Thoracic aorta (tissue), 2 donors: ENCODE results near the gene EFL1. TPM values are rescaled to one million over a fixed set of nuclear protein-coding genes. Genes with fewer than 3 reads are reported as not detected.
"Not testable (repeated sequence)": the region's sequence is repeated elsewhere in the genome, so short reads cannot be mapped to it uniquely, and the experiment has no call there.

Source experiments
- ATAC-seq: fragments of 150-250 bp; one replicate; pipeline ENCODE4 v1.8.0; 2017; ENCODE audit warnings: low read depth; ENCODE audit not compliant: insufficient number of reproducible peaks, low FRiP score
- DNase-seq: peaks from one replicate; pipeline ENCODE4 v3.0.0-alpha.2; 2020; ENCODE audit warnings: low spot score
- H3K27ac ChIP-seq, 2 donors: fragments of 200-600 bp; sonication (generic); 1 replicate in 1 of 2; 2 replicates in 1 of 2; pipeline ENCODE4 v1.5.1; 2016; ENCODE audit warnings: mild to moderate bottlenecking in 2 of 2, moderate library complexity in 2 of 2
- H3K27me3 ChIP-seq: fragments of 200-600 bp; sonication (generic); replicated peaks from 2 replicates; pipeline ENCODE4 v1.6.0; 2016; ENCODE audit warnings: mild to moderate bottlenecking; ENCODE audit not compliant: insufficient read depth
- H3K36me3 ChIP-seq: fragments of 200-600 bp; sonication (generic); one replicate; pipeline ENCODE4 v1.5.1; 2016
- H3K4me1 ChIP-seq, 2 donors: fragments of 200-600 bp; sonication (generic); 1 replicate in 1 of 2; 2 replicates in 1 of 2; pipeline versions ENCODE4 v1.5.1 to v1.6.0; 2016; ENCODE audit warnings: low read depth in 2 of 2, mild to moderate bottlenecking in 1 of 2; ENCODE audit not compliant: control insufficient read depth in 1 of 2
- H3K4me3 ChIP-seq: fragments of 200-600 bp; sonication (generic); 2 replicates; pipeline ENCODE4 v1.5.1; 2016; ENCODE audit warnings: mild to moderate bottlenecking
- H3K9me3 ChIP-seq: fragments of 200-600 bp; sonication (generic); 2 replicates; pipeline ENCODE4 v1.5.1; 2016
- total RNA-seq, 2 donors: library from RNA; depleted of rRNA; stranded (reverse); fragments of >200 nt; gene quantifications; one replicate each; pipeline versions ENCODE4 v1.1.0 to v1.2.3, GENCODE V29; 2016
- TF ChIP-seq, protein P1 (sequence below): fragments of 200-600 bp; sonication (generic); IDR thresholded peaks from one replicate; pipeline ENCODE4 v1.5.1; 2019; ENCODE audit warnings: antibody characterized with exemption

EFL1 gene
- total RNA-seq, 2 donors from 2014 or later = 9.2 to 20.2 TPM

DNA sequence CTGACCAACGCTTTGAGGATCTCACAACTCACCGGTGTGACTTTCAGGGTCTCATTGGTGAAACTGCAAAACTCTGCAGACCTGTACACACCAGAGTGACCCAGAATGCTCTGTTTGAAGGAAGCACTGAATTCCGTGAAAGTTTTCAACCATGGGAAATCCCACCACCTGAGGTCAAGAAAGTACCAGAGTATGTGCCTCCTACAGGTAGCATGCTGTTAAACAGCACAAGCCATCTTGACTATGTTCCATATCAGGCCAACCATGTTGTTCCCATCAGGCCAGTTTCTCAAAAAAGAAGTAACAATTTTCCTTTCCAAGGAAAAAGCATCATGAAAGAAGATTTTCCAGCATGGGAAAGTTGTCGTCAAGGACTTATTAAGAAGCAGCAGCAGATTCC is 19.9 kb upstream of the EFL1 start:
- H3K9me3 ChIP-seq, H3K4me1 ChIP-seq, H3K27me3 ChIP-seq, H3K27ac ChIP-seq, ATAC-seq, H3K4me3 ChIP-seq, H3K36me3 ChIP-seq, DNase-seq: not testable (repeated sequence)

DNA sequence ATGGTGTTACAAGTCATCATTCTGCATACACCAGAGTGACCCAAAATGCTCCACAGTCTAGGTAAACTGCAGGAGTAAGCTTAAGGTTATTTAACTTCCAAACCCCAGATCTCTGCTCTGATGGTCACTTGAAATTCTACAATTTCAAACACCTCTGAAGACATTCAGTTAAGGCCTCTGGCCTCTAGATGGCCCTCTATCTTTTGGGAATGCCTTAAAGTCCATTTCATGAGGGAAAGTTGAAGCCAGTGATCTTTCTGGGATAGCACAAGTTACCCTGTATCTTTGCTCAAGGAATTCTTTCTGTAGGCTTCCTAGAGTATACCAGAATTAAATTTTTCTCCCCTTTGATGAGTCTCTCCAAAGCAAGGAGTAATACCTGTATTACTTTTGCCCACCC is 18.7 kb upstream of the EFL1 start:
- not testable (repeated sequence) for H3K27me3 ChIP-seq, DNase-seq, H3K4me1 ChIP-seq, H3K36me3 ChIP-seq, ATAC-seq, H3K9me3 ChIP-seq, H3K27ac ChIP-seq, H3K4me3 ChIP-seq
- TF ChIP-seq, protein P1, sequence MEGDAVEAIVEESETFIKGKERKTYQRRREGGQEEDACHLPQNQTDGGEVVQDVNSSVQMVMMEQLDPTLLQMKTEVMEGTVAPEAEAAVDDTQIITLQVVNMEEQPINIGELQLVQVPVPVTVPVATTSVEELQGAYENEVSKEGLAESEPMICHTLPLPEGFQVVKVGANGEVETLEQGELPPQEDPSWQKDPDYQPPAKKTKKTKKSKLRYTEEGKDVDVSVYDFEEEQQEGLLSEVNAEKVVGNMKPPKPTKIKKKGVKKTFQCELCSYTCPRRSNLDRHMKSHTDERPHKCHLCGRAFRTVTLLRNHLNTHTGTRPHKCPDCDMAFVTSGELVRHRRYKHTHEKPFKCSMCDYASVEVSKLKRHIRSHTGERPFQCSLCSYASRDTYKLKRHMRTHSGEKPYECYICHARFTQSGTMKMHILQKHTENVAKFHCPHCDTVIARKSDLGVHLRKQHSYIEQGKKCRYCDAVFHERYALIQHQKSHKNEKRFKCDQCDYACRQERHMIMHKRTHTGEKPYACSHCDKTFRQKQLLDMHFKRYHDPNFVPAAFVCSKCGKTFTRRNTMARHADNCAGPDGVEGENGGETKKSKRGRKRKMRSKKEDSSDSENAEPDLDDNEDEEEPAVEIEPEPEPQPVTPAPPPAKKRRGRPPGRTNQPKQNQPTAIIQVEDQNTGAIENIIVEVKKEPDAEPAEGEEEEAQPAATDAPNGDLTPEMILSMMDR = peak; percentile 15

DNA sequence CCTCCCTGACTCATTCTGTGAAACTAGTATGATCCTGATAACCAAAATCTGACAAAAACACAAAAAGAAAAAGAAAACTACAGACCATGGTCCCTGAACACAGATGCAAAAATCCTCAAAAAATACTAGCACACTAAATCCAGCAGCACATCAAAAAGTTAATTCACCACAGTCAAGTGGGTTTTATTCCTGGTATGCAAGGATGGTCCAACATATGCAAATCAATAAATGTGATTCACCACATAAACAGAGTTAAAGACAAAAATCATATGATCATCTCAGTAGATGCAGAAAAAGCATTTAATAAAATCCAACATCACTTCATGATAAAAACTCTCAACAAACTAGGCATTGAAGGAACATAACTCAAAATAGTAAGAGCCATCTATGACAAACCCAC is 12.9 kb upstream of the EFL1 start:
- no peak for DNase-seq
- Histone ChIP-seq H3K27ac (no peak overlapping the region), H3K4me3 (no peak overlapping the region), H3K9me3 (no peaks in the 10 kb centered on the region), H3K4me1 (no peaks in the 10 kb centered on the region), H3K27me3 (no peaks in the 10 kb centered on the region), H3K36me3 (no peaks in the 10 kb centered on the region)
- TF ChIP-seq, protein P1 = no peak
- no peak for ATAC-seq

DNA sequence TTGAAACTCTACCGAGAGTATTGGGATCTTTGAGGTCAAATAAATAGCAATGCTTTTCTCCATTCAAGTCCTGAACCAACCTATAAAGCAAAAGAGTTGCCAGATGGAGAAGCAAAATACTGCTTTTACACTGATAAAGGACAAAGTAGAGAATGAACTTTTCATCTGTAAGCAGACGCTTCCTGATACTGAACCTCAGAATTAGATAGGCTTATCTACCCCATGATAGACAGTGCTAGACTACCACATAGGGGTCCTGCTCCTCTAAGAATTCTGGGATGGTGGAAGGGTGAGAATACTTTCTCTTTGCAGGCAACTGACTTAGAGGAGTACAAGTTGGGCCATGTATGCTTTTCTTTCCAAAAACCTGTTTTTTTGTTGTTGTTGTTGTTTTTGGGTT is 9.6 kb upstream of the EFL1 start:
- TF ChIP-seq, protein P1 = no peak
- Histone ChIP-seq H3K9me3 (no peaks in the 10 kb centered on the region), H3K4me1 (no peaks in the 10 kb centered on the region), H3K27ac (no peak overlapping the region), H3K36me3 (no peaks in the 10 kb centered on the region), H3K4me3 (no peak overlapping the region), H3K27me3 (no peaks in the 10 kb centered on the region)
- no peak for DNase-seq
- ATAC-seq = no peak

DNA sequence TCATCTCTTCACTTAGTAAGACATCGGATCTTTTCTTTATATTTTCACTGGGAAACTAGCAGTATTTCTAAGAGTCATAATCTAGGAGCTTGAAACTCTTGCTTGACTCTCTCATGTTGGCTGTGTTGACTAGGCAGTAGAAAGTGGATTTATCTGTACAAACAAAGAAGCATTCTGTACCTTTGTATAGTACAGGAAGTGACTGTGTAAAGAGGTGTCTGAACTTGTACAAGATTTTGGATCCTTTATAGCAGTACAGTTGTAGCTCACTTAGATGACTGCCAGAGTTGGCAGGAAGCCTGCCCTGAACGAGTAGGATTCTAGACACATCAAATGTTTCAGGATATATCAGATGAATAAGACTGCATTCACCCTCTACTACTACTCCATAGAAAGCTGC is 5.9 kb upstream of the EFL1 start:
- H3K36me3 ChIP-seq, DNase-seq, H3K4me3 ChIP-seq, H3K9me3 ChIP-seq, H3K27me3 ChIP-seq, H3K27ac ChIP-seq, ATAC-seq, H3K4me1 ChIP-seq: not testable (repeated sequence)

DNA sequence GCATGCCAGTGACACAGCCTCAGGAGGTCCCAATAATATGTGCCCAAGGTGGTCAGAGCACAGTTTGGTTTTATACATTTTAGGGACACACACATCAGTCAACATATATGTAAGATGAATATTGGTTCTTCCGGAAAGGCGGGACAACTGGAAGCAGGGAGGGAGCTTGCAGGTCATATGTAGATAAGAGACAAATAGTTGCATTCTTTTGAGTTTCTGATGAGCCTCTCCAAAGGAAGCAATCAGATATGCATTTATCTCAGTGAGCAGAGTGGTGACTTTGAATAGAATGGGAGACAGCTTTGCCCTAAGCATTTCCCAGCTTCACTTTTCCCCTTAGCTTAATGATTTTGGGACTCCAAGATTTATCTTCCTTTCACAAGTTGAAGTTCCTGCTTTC is 4.6 kb upstream of the EFL1 start:
- not testable (repeated sequence) for H3K4me3 ChIP-seq, DNase-seq, ATAC-seq, H3K4me1 ChIP-seq, H3K27me3 ChIP-seq, H3K36me3 ChIP-seq, H3K9me3 ChIP-seq, H3K27ac ChIP-seq

DNA sequence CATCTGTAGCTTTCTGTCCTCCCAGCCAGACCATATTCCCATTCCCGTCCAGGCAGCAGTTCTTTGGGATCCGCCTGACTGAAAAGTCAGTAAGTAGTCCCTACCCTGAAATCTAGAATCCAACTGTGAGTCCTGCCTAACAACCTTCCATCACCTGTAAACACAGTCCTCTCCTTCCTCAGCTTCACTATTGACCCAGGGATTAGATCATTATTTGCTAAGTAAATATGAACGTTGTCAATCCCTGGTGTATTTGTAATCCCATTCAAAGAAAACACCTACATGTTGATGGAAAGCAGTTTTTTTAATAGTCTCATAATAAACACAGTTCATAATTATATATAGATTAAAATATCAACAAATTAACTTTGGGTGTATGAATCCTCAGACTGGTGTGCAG is 816 bp upstream of the EFL1 start:
- no peak for ATAC-seq
- Histone ChIP-seq H3K27me3 (no peaks in the 10 kb centered on the region), H3K9me3 (no peaks in the 10 kb centered on the region), H3K36me3 (peaks cover 2% of the 10 kb centered on the region), H3K27ac (no peak overlapping the region), H3K4me1 (peaks cover 8 to 21% of the 10 kb centered on the region in 2 donors), H3K4me3 (peak overlapping the region; percentile 94)
- DNase-seq = no peak
- TF ChIP-seq, protein P1 = no peak

DNA sequence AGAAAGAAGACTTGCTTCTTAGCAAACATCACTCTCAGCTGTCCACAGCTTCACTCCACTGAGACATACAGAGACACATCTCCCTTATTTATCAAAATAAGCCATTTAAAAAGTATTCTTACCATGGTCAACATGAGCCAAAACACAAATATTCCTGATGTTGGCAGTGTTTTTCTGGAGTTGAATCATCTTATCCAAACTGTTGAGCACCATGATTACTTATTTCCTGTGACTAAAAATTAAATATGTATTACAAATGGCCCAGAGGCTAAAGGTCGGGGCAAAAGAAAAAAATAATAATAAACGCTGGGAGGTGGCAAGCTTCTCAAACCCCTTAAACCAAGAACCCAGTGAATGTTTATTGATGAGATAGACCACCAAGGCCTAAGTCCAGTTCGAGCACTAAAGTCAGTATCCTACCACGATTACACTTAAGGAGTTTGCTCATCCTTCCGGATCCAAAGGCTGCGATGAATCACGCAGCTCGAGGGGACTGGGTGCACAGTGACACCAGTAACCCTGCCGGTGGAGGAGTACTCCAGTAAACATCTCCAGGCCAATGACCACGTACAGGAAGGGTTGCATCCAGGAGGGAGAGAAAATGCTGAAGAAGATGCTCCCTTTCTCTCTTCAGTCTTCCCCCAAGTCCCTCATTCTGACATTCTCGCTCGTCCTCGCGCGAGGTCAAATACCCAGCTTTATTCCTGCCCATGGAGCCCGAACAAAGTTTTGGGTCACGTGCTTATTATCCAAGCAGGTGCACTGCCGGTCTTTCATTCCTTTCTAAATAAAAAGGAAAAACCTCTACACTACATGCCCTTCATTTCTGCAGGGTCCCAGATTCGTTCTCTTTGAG is 740 bp downstream of the EFL1 start:
- Histone ChIP-seq H3K4me1 (peaks cover 8 to 21% of the 10 kb centered on the region in 2 donors), H3K27ac (peak overlapping the region in 1 of 2 donors; percentile 59), H3K4me3 (peak overlapping the region; percentile 94)
- not testable (repeated sequence) for H3K27me3 ChIP-seq, H3K36me3 ChIP-seq, DNase-seq, ATAC-seq, H3K9me3 ChIP-seq

DNA sequence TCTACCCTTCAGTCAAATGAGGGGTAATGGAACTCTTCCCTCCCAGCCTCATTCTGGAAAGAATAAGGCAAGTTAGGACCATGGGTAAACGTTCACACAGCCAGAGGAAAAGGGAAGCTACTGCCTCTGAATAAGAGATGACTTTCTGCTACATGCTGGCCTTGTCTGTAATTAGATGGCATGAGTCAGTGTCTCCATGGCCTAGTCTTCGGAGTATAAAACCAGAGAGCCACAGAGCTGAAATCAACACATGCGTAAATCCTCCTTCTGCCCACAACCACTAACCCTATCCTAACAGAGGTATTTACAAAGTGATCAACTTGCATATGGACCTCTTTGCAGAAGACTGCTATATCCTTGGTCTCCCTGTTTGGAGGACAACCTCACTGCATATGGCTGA is 14.3 kb downstream of the EFL1 start:
- not testable (repeated sequence) for H3K4me1 ChIP-seq, H3K27me3 ChIP-seq, H3K9me3 ChIP-seq, H3K27ac ChIP-seq, H3K4me3 ChIP-seq, DNase-seq, ATAC-seq
- peaks cover 11% of the 10 kb centered on the region for H3K36me3 ChIP-seq
